Myocyte (in vitro differentiated cells): ENCODE data around the gene ANKFN1. TPM values are rescaled to one million over a fixed set of nuclear protein-coding genes. Genes with fewer than 3 reads are reported as not detected.

Experiments
- DNase-seq: peaks from one replicate; pipeline ENCODE4 v3.0.0-alpha.2; 2012; ENCODE audit warnings: low read depth
- total RNA-seq: library from RNA; depleted of rRNA; stranded (reverse); fragments of >200 nt; gene quantifications from 2 replicates; pipeline ENCODE4 v1.2.3, GENCODE V29; 2014

ANKFN1 gene
- total RNA-seq, 1 donor from 2014 or later, result not detected

- DNase-seq, result peak; percentile 34
Observed at GRCh38 chr17:56497132-56497531, 343.9 kb downstream of the ANKFN1 start.

- peak; percentile 69 for DNase-seq
Observed at GRCh38 chr17:56499799-56500388, 346.6 kb downstream of the ANKFN1 start.

DNA sequence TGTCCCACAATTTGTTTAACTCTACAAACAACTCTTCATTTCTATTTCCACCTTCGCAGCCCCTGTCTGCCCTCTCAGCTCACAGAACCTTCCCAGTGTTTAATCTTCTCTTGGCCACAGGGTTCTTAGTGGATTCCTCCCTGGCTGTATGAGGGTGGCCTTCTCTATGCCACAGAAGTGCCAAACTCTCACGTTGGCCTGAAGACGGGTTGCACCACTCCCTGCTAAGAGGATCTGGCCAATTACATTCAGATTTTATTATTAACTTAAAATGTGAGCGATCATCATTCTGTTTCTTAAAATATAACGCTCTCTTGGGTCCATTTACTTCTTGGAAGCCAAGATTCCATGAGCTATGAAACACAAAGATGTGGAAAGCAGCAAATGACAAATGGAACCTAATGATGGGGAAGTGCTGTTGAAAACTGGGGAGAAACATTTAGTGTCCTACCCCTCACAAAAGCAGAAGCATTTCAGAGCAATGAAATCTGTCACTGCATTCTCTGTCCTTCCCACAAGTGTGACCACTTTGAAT is 348.9 kb downstream of the ANKFN1 start:
- no peak for DNase-seq

DNA sequence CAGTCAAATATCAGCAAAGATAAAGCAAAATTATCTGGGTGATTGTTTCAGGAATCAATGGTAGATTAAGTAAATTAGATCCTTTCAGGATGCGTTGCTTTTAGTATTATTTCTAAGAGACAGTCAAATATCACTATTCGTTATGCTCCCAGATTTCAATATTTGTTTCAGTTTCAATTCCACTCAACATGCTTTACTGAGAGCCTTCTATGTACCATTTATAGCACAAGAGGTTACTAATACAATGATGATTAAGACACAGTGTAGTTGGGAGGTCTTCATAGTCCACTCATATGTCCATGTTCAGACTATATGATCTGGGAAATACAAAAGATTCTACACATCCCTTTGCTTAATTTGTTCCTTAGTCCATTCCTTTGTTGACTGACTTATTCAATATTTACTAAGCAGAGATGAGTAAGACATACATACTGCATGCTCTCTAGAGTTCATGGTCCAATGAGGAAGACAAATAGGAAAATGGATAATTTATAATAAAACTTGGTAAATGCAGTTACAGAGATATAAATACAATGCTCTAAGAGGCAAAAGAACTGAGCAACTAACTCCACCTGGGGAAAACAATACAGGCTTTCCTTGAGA is 352.0 kb downstream of the ANKFN1 start:
- no peak for DNase-seq

DNA sequence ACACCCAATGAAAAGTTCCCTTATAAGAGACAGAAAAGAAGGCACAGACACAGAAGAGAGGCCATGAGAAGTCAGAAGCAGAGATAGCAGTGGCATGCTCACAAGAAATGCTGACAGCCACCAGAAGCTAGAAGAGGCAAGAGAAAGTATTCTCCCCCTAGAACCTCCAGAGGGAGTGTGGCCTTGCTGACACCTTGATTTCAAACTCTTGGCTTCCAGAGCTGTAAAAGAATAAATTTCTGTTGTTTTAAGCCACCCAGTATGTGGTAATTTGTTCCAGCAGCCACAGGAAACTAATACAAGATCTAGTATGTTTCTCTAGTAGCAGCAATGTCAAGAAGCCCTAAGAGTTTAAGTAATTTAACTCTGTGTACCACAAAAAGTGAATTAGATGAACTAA is 353.1 kb downstream of the ANKFN1 start:
- peak; percentile 13 for DNase-seq

GRCh38 chr17:56510554-56511342 is 357.5 kb downstream of the ANKFN1 start:
- DNase-seq, result no peak

- DNase-seq, result no peak
Observed at GRCh38 chr17:56514264-56514663, 361.0 kb downstream of the ANKFN1 start.

- DNase-seq, result no peak
Observed at GRCh38 chr17:56514899-56515298, 361.6 kb downstream of the ANKFN1 start.

DNA sequence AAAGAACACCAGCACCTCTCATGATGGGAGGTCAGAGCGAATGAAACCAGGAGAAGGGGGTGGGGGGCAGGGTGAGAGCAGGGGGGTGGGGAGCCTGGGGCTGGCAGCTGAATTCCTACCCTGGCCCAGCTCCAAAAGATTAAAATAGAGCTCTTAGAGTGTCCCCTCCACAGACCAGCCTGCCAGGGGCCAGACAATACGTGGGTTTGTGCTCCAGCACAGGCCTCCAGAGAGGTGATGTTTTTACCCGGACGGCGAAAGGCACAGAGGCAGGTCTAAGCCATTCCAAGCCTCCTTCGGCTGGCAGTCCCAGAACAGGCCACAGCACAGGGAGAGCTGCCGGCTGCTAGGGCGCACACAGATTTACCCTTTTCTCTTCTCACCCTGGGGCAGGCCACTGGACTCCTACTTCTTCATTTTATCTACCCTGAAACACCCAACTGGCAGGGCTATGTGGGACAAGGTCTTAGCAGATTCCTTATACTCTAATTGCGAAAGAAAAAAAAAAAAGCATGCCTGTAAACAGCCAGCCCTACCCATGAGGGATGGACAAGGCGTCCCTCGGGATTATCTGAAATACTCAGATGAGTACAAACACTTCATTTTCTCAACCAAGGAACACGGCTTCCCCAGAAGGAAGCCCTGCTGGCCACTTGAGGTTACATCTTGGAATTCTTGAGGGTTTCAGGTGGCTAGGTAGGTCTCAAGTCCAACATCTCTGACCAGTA is 368.3 kb downstream of the ANKFN1 start:
- peak; percentile 25 for DNase-seq

- DNase-seq, result no peak
Observed at GRCh38 chr17:56523042-56523441, 369.8 kb downstream of the ANKFN1 start.

DNA sequence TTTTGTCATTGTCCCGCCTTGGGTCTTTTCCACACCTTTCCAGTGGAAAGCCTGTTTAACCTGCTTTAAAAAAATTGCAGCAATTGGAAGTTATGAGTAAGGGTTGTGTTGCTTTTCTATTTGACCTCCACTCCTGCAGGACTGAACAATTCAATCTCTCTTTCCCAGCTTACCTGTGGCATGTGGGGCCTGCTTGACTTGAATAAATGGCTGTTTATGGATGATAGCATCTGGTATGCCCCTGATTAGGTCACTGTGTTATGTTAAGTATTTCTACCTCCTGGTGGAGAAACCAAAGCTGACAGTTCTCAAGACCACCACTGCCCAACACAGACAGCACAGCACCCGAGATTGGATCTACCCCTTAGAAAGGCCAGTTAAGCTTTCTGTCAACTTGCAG is 375.4 kb downstream of the ANKFN1 start:
- DNase-seq, result no peak

- DNase-seq, result no peak
Observed at GRCh38 chr17:56532926-56533325, 379.7 kb downstream of the ANKFN1 start.

DNA sequence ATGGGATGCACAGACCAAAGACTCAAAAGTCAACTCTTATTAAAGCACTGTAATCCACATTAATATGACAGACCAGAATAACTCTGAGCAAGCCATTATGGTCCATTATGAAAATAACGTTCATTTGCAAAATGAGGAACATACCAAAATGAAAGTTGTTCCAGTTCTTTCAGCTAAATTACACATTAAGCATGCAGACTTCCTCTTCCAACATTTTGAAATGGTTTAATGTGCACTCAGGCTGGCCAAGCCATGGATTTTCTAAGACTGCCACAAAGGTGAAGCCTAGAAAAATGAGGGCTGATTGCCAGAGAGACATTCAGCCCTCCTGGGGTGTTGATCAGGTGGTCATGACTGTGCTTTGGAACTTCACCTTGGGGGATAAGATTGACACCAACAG is 383.5 kb downstream of the ANKFN1 start:
- DNase-seq, result no peak

DNA sequence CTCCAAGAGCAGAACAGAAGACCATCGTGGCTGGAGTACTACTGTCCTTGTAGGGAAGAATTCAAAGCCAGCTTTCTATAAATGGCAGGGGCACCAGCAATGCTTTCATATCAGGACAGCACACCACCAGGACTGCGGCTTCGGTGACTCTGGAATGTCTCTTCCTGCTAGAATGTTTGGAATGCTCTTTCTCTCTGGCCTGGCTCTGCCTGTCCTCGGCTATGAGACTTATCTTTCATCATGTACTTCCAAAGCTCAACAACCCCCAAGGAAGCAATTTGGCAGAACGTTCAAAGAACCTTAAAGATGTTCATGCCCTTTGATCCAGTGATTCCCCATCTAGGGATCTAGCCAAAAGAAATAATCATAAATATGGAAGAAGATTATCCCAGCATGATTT is 387.6 kb downstream of the ANKFN1 start:
- peak; percentile 64 for DNase-seq

DNA sequence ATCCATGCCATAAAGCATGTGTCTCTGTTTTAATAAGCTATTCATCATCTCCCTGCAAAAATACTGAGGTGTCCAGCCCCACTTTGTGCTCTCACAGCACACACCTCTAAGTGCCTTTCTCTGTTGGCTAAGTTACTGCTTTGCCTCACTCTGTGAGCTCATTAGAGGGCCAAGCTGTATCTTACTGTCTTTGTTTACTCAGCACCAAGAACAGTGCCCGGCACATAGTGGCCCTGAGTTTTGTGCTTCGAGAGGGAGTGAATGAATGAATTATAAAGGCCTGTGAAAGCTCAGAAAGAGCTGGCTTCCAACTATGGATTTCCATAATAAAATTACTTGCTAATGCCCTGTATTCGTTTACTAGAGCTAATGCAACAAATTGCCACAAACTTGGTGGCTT is 390.0 kb downstream of the ANKFN1 start:
- DNase-seq, result no peak

- peak; percentile 66 for DNase-seq
Observed at GRCh38 chr17:56545106-56545505, 391.8 kb downstream of the ANKFN1 start.

- no peak for DNase-seq
Observed at GRCh38 chr17:56545930-56546329, 392.7 kb downstream of the ANKFN1 start.

GRCh38 chr17:56548661-56549060 is 395.4 kb downstream of the ANKFN1 start:
- DNase-seq, result peak; percentile 26

DNA sequence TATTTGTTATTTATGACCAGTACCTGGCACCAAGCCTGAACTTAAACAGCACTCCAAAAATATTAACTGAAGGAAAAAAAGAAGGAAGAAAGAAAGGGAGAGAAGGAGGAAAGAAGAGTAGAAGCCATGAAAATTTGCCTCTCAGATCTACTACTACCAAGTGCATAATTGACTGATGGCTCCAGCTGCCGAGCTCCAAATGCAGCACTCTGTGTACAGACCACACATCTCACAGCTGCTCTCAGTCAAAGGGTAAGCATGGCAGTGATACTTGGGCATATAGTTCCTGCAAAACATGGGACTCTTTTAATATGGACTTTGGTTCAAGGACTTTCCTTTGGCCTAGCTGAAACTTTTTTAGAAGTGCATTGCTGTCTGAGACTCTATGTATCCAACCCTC is 396.2 kb downstream of the ANKFN1 start:
- peak; percentile 92 for DNase-seq

GRCh38 chr17:56557682-56558081 is 404.4 kb downstream of the ANKFN1 start:
- no peak for DNase-seq

GRCh38 chr17:56558088-56558487 is 404.8 kb downstream of the ANKFN1 start:
- no peak for DNase-seq
